AG08395 (cell line): ENCODE measurements around the gene ANKFY1.
"Not testable (repeated sequence)": the region's sequence is repeated elsewhere in the genome, so short reads cannot be mapped to it uniquely, and the experiment has no call there.

ENCODE experiments used
- DNase-seq: peaks from one replicate; pipeline ENCODE4 v3.0.0; 2012; ENCODE audit warnings: mixed read lengths, low spot score

ANKFY1 gene

DNA sequence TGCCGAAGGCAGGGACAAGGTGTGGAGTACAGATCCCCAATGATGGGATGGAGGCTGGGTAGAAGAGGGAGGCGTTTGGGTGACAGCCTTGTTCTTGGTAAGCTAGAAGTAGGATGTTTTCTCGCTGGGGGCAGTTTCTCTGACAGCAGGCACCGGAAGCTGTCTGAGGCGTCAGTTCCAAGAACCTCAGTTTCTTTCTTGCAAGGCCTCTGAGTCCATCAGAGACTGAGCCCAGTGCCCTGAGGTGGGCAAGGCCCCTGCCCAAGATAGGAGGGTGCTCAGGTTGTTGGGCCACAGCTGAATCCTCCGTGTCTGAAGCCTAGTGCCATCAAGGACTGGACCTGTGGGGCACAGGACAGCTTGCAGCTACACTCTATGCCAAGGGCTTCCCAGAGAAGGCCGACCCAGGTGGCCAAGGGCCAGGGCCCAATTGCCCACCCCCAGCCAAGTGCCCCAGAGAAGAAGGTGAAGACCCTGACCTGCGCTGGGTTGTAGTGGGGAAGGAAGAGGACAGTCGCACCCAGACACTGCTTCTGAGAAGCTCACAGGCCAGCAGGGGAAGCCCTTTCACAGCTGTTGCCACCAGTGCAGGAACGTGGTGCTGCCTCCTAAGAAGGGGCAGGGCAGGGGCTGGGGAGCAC, 107.7 kb downstream of the ANKFY1 start:
- DNase-seq: no peak

DNA sequence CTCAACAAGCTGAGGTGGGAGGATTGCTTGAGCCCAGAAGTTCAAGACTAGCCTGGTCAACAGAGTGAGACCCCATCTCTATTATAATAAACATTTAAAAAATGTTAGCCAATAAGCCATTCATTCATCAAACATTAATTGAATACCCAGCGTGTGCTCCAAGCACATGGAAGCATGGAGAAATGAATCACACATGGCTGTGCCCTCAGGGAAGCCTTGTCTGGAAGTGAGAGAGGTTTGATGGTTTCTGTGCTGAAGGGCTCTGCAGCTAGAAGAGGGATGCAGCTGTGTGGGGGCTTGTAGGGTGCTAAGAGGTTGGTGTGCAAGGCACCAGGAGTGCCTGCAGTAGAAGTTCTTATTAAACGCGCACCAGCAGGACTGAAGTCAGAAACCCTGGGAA, 109.6 kb downstream of the ANKFY1 start:
- DNase-seq: no peak

DNA sequence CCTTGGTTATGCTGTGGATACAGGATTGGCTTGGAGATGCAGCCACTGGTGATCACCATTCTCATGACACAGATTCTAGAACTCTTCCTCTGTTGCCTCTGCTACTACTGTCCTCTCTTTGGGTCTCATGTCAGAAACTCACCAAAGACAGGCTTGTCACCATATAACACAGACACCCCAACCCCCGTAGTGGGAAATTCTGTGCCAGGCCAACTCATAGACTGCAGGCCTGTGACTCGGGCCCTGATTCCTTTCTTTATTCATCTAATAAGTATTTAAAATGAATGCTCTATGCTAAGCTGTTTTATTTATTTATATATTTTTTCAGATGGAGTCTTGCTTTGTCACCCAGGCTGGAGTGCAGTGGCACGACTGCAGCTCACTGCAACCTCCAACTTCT, 111.3 kb downstream of the ANKFY1 start:
- peak; percentile 78 for DNase-seq

DNA sequence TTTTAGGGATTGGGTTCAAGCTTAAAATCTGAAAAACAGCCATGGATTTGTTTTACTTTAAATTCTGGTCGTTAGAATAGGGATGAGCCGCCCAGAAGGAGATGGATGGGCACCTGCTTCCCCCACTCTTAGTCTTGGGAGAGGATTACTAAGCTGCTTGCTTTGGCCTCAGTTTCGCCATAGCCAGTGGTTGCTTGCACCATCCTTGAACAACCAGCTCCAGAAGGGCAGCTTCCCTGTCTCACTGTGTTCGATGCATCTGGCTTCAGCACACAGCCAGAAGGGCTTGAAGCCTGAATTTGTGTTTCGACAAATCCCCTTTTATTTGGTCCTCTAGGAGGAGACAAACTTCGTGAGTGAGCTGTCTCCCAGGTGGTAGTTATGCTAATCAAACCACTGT, 113.7 kb downstream of the ANKFY1 start:
- DNase-seq: no peak

DNA sequence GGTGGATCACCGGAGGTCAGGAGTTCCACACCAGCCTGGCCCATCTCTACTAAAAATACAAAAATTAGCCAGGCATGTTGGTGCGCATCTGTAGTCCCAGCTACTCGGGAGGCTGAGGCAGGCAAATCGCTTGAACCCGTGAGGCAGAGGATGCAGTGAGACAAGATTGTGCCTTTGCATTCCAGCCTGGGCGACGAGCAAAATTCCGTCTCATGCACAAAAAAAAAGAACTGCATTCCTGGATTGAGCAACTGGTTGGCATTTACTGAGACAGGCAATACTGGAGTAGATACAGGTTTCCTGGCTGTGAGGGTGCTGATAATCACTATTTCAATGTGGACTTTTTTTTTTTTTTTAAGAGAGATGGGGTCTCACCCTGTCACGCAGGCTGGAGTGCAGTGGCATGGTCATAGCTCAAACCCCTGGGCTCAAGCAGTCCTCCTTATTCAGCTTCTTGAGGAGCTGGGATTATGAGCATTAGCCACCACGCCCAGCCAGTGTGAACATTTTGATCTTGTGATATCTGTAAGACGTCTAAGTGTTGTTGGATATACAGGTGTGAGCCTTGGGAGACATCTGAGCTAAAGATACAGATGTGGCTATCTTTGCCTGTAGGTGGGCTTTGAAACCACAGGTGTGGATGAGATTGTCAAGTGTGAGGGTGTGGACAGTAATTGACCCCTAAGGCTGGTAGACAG, 115.0 kb downstream of the ANKFY1 start:
- DNase-seq: no peak

DNA sequence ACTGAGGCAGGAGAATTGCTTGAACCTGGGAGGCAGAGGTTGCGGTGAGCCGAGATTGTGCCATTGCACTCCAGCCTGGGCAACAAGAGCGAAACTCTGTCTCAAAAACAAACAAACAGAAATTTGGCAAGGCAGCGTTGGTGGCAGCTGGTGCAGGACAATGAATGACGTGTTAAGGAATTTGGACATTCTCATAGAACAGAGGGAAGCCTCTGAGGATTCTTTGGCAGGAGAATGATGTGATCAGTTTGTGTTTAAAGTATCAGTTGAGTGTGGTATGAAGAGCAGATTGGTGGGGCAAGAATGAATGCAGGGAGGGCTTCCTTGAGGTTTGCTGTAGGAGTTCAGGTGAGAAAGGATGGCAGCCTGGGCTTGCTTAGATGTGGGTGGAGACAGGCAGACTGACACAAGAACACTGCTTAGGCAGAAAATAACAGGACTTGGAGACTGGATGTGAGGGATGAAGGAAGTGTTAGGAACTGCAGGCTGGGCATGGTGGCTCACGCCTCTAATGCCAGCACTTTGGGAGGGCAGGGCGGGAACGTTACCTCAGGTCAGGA, 115.9 kb downstream of the ANKFY1 start:
- DNase-seq: peak; percentile 31

DNA sequence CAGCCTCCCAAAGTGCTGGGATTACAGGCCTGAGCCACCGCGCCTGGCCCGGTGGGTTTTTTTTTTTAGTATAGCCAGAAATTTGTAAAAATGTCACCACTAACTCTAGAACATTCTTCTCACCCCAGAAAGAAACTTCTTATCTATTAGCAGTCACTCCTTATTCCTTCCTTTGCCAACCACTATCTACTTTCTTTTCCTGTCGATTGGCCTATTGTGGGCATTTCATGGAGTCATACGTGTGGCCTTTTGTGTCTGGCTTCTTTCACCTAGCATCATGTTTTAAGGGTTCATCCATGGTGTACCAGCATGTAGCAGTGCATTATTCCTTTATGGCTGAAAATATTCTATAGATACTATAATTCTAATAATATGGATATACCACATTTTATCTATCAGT, 117.1 kb downstream of the ANKFY1 start:
- no peak for DNase-seq

DNA sequence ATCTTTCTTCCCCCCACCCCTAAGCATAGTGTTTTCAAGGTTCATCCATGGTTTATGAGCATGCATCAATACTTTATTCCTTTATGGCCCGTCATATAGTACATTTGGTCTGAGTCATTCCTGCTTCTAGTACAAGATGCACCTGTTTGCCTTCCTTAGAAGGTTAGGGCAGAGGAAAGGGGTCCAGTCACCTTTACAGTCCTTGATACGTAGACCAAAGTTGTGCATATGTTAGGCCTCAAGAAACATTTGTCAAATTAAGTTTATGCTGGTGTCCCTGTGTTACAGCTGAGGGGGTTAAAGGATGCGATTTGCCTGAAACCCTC, 119.4 kb downstream of the ANKFY1 start:
- DNase-seq: no peak

DNA sequence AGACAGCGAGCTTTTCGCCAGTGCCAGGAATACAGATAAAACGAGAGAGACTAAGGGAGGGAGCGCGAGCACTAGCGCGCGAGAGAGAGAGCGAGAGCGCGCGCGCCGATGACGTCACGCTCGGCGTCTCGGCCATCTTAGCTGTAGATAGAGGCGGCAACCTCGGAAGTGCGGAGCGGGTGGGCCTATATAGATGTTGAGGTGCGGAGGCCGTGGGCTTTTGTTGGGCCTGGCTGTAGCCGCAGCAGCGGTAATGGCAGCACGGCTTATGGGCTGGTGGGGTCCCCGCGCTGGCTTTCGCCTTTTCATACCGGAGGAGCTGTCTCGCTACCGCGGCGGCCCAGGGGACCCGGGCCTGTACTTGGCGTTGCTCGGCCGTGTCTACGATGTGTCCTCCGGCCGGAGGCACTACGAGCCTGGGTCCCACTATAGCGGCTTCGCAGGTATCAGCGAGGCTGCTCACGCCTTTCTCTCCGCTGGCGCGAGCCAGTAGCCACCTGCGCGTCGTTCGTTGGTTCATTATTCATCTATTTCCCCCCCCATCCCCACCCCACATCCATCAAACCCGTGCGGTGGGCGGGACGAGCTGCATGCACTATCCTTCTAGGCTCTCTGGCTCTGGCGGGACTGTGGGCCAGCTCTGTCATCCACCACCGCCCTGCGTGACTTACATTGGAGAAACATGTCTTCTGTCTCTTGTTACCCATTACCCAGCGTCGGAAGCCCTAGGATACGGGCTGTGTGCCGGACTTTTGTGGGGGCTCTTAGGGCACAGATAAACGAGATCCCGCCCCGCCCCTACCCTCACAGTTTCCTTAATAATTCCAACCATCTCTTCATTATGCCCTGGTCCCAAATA, 120.0 kb downstream of the ANKFY1 start:
- peak; percentile 90 for DNase-seq

DNA sequence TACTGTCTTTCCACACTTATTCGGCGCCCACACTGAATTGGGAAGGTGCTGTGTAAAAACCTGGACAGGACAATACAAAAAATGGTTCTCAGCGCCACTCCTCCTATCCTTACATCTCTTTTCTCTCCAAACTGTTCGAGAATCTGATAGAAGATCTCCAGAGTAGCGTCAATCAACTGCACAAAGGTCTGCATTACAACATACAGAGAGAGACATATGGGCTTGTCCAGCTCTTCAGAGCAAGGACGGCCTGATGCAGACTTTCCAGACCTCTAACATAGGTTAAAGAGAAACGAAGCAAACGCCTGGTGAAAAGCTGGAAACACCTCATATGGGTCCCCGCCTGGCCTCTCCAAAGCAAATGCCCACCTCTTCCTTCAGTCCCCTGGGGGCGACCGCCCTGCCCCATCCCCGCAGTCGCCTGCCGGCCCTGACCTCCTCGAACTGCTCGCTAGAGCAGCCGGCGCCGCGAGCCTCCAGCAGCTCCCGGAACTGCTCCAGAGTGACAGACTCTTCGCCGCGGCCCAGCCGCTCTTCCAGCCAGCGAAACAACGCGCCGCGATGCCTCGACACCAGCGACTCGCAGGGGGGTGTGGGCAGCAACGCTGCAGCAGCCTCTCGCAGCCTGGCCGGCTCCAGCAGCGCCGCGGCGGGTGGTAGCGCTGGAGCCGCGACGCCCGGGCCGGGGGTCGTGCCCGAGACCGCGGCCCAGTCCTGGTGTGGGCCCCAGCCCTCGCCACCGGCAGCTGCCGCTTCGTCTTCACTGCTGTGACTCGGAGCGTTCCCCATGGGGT, 121.5 kb downstream of the ANKFY1 start:
- peak; percentile 35 for DNase-seq

DNA sequence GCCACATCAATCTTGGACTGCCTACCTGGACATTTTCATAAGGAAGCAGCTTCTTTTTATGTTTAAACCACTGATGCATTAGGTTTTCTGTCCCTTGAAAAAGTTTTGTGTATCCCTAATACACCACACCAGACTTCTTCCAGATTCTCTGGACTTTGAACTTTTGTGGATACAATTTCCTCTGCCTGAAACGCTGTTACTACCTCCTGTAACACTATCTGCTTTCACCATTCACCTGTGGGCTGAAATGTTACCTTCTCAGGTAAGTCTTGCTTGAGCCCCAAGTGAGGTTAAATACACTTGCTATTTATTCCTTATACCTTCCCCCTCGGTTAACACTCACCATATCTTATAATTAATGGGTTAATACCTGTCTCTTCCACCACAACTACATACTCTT, 123.7 kb downstream of the ANKFY1 start:
- no peak for DNase-seq

DNA sequence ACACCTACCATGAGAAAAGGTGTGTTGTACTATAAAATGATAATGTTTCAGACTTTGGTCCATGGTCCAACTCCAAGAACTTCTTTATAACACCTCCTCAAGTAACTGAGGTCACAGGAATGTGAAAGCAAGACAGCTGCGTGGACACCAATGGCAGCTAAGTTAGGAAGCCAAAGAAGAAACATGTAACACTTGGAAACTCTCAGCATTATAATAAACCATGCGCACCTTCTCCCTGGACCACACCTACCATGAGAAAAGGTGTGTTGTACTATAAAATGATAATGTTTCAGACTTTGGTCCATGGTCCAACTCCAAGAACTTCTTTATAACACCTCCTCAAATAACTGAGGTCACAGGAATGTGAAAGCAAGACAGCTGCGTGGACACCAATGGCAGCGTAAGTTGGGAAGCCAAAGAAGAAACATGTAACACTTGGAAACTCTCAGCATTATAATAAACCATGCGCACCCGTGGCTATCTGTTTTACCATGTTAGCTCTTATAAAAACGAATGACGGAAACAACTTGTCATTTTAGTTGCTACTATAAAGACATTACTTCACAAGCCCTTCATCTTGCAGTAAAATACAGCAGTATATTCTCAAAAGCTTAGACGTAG, 124.8 kb downstream of the ANKFY1 start:
- not testable (repeated sequence) for DNase-seq

DNA sequence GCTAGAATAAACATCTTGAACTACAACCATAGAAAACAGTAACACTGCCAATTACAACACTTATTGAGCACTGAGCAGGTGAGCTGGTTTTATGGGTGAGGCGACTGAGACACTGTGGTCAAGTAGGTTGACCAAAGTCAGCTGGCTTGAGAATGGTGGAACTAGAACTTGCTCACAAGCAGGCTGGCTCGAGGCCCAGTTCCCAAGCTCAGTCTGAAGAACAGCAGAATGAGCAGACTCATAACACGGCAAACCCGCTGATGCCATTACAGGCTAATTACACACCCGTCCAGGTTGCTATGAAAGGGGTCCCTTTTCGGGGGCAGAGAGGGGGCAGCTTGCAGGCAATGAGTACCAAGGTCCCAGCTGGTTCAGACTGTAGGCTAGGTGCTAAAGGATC, 127.4 kb downstream of the ANKFY1 start:
- DNase-seq: no peak

DNA sequence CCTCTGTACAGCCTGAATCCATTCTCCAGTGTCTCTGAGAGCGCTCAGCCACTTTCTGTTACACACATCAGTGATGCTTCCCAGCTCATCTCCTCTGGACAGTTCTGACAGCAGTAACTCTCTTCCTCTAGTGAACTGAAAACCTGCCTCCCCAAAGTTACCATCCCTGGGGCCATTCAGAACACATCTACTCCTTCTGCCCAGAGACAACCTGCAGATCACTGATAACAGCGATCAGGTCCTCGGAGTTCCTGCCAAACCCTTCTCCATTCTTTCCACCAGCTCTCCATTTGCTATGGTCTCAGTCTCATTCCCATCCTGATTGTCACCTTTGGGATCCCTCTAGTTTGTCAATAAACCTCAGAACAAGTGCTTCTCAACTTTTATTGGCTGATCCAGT, 128.3 kb downstream of the ANKFY1 start:
- DNase-seq: no peak

DNA sequence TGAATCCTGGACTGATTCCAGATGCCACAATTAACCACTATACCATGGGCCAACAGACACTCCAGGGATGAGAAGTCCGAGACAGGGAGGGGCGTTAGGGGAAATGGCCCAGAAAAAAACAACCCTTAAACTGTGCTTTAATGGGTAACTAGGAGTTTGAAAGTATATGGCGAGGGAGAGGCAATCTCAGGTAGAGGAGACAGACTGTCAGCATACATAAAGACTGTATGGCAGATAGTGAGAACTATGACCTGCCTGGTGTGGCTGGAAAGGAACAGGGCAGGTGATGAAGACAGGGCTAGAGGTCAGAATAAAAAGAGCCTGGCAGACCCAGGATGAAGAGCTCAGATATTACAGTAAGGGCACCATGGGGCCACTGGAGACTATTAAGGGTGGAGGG, 129.1 kb downstream of the ANKFY1 start:
- no peak for DNase-seq

DNA sequence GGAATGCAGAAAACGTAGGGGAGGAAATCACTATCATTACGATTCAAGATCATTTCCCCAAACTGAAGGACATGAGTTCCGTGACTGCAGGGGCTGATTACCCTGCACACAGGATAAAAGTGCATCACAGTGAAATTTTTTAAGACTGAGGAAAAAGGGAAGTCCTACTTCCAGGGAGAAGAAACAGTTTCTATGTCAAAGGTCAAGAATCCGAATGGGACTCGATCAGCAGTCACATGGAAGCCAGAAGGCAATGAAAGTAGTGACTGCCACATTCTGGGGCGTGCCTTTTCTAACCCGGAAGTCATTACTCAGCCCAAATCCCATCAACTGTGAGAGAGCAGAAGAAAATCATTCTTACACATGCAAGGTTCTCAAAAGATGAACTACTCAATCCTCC, 133.1 kb downstream of the ANKFY1 start:
- peak; percentile 80 for DNase-seq

DNA sequence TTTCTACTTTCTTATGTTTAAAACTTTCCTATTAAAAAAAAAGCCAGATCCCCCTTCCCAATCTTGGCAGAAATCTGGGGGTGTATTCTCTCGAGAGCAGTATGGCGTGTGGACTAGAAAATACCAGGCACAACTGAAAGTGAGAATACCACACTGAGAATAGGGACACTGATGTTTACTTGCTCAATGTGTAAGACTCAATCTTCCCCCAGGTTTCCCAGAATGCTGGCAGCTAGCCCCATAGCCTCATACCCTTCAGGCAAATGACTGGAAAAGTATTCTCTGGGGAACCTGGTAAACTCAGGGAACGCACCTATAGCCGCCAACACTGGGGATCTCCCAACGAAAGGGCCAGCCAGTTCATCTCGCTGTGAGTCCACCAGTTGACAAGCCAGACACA, 136.2 kb downstream of the ANKFY1 start:
- DNase-seq: no peak

DNA sequence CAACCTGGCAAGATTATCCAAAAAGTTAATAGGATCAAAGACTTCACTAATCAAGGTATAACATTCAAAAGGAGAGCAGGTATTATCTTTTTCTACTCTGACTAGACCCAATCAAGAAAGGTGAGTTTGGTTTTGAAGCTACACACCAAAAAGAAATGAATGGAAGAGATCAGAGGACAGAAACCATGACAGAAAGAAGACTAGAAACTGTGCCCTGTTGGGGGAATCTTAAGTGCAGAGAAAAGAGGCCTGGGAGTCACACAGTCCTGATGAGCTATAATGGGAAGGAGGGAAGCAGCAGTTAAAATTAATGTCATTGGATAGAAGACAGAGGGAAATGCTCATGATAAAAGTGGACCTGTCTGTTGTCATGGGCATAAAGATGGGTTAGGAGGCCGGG, 138.2 kb downstream of the ANKFY1 start:
- no peak for DNase-seq

DNA sequence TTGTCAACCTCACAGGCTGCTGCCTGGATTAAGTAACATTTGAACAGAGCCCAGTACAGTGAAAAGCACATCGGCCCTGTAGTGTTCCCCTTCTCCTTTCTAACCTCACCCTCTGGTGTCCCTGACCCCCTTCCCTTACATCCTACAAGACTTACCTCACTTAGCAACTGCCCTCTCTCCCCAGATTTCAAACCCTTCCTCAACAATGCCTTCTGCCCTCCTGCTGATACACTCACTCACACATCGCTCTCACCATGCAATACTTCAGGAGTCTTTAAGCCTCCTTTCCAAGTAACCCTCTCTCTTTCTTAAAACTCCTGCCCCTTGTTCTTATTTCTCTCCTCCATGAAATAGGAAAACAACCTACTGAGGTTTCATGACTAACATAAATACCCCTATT, 138.8 kb downstream of the ANKFY1 start:
- DNase-seq: no peak

DNA sequence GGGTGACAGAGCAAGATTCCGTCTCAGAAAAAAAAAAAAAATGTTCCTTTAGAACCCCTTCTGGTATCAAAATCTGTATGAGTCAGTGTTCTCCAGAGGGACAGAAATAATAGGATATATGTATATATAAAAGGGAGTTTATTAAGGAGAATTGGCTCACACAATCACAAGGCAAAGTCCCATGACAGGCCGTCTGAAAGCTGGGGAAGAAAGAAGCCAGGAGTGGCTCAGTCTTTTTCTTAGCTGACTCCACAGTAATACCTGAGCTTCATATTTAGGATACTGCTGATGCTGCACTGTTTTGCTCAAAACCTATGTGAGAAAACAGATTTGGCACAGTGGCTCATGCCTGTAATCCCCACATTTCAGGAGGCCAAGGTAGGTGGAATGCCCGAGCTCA, 143.4 kb downstream of the ANKFY1 start:
- DNase-seq: no peak

DNA sequence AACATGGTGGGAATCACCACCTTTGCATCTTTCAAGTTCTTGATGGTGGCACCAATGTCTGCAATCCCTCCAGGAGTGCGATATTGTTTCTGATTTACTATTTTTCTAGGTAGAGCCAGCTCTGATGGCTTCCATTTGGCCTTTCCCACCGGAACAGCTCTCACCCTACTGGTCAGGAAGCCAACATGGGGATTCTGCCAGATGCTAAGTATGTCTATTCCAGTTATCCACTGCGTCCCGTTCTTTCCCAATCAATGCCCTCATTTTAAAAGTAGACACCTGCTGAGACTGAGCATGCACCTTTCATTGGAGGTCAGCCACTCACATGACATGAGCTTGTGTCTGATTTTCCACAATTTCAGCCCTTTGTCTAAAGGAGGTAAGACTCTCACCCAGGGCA, 144.5 kb downstream of the ANKFY1 start:
- no peak for DNase-seq
